ENCODE data around the gene POLDIP2.

Gene POLDIP2

DNA sequence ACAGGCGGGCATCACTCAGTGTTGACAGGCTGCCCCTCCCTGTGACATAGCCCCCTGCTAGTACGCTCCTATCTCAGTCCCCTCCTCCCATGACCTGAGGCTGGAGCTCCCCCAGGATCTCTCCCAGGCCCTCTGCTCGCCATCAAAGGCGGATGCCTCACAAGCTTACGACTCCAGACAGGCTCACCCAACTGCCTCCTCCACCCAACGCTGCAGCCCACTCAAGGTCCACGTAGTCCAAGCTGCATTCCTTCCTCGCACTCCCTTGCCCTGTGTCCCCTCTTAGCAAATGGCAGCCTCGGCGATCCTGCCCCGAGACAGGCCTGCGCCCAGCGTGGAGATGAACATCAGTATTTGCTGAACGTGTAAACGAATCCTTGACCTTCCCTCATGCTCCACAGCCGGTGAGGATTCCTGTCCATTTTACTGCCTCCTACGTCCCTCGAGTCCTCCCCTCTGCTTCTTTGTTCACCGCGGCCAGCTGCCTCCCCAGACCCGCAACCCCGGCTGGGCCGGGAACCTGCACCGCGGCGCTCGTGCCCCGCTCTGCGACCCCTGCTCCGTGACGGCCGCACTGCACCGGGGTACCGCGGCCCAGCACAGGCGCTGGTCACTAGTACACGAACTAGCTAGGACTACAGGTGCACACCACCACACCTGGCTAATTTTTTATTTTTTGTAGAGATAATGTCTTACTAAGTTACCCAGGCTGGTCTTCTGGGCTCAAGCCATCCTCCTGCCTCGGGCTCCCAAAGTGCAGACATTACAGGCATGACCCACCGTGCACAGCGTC, 39.2 kb downstream of the POLDIP2 start:
- no peak for DNase-seq (ENCODE audit: extremely low read depth in 1 of 2, low read depth in 1 of 2)

DNA sequence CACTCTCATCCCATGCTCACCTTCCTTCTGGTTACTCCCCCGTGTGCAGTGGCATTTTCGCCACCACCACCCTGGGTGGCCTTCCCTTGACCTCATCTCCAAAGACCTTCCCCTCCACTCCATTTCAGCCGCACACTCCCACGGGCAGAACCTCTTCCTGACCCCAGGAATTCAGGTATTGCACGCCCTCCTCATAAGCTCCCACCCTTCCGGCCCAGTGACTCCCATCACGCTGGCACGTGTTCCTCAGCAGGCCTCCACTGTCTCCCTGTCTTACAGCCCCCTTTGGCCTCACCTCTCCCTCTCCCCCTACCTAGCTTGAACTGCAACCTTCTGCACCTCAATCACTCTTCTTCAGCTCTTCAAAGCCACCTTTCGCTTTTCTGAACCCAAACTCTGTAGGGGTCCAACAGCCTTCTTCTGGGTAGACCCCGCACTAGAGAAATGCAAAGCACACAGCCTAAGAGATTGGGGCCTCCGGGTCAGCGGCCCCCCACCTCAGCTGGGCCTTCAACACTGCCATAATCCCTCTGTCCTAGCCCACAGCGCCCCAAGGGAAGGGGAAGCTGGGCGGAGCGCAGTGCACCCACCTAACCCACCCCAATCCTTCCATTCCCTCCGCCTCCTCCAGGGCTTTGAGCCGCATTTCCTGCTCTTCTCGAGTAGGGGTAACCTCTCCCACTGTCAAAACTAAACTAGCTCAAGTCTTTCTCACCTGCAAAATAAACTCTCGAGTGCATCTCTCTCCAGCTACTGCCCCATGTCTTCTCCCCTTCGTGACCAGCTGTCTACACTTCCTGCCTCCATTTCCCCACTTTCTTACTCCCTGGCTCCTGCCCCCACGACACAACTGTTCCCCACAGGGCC, 40.0 kb downstream of the POLDIP2 start:
- DNase-seq (ENCODE audit: extremely low read depth in 1 of 2, low read depth in 1 of 2) = no peak

DNA sequence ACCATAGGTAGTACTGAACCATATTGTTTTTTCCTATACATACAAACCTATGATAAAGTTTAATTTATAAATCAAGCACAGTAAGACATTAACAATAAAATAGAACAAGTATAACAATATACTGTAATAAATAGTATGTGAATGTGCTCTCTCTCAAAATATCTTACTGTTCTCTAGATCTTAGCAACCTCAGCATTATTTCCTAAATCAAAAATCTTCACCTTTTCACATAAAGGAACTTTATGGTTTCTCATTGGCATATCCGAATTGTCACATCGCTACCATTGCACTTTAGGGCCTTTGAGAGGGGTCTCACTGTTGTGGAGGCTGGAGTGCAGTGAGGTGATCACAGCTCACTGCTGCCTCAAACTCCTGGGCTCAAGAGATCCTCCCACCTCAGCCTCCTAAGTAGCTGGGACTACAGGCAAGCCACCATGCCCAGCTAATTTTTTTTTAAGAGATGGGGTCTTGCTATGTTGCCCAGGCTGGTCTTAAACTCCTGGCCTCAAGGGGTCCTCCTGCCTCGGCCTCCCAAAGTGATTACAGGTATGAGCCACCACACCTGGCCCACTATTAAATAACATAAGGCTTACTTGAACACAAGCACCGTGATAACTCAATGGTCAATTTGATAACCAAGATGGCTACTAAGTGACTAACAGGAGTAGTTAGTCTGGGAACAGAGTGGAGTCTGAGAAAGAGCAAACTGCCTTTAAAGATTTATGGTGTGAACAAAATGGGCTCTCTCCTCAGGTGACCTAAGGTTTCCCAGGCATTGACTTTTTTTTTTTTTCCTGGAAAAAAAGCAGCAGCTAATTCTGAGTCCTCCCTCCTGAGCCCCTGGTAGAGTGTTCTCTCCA, 41.3 kb downstream of the POLDIP2 start:
- no peak for DNase-seq (ENCODE audit: extremely low read depth in 1 of 2, low read depth in 1 of 2)

DNA sequence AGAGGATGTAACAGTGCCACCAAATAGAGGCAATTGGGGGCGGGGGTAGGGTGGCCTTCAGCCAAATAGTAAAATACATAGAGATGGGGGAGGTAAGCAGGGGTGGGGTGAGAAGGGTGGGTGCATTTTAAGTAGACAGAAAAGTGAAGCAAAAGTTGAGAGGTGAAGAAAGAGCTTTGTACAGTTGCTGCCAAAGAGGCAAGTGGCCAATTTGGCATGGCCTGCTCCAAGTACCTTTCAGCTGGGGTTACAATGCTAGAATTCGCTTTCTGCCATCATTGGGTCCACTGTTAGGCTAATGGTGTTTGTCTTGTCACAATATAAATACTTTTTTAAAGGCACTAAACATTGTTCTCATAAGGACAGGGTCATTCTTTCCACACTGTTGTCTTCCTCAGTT, 43.5 kb downstream of the POLDIP2 start:
- no peak for DNase-seq (ENCODE audit: extremely low read depth in 1 of 2, low read depth in 1 of 2)

DNA sequence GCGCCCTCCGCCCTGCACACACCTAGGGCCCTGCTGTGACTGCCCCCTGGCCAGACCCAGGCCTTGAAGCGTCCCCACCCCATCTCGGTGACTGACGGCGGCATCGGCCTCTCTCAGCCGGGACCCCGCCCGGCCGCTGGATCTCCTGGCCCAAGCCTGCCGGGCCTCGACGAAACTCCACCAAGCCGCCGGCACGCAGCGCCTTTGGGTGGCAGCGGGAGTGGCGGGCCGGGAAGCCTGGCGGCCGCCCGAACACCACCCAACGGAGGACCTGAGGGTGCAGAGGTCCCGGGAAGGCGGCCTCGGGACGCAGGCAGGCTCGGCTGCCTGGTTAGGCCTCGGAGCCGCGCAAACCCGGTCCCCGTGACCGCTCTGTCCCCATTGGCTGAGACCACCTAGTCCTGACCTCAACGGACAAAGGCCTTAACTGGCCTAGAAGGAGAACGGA, 50.3 kb downstream of the POLDIP2 start:
- DNase-seq (ENCODE audit: extremely low read depth in 1 of 2, low read depth in 1 of 2) = no peak

DNA sequence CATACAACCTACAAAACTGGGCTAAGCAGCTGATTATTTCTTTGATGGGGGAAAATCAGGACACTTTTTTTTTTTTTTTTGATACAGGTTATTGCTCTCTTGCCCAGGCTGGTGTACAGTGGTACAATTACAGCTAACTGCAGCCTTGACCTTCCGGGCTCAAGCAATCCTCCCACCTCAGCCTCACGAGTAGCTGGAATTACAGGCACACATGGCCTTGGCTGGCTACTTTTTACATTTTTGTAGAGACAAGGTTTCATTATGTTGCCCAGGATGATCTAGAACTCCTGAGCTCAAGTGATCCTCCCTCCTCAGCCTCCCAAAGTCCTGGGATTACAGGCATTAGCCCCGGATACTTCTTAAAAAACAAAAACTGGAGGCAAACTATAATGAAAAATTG, 58.9 kb downstream of the POLDIP2 start:
- no peak for DNase-seq (ENCODE audit: extremely low read depth in 1 of 2, low read depth in 1 of 2)
